ENCODE data around the gene ABCG1. TPM values are rescaled to one million over a fixed set of nuclear protein-coding genes. Genes with fewer than 3 reads are reported as not detected.

The ABCG1 gene
- total and polyA plus RNA-seq, 2 donors (not counting 1 experiment from before 2014, with no cell fraction given), result under 0.01 to 0.12 TPM

- H3K9ac ChIP-seq (ENCODE audit: insufficient read depth, low read length), result no peak overlapping the region
- H2AFZ ChIP-seq (ENCODE audit: low read length), result no peak overlapping the region
- no peak overlapping the region for H3K4me3 ChIP-seq (replicated peaks in 1 of 4; ENCODE audit: control extremely low read depth in 1 of 4, insufficient read depth in 1 of 4, low read depth in 3 of 4, low read length in 4 of 4)
- no peaks in the 10 kb centered on the region for H3K9me3 ChIP-seq (ENCODE audit: control insufficient read depth, insufficient read depth, low read depth, low read length)
- H3K36me3 ChIP-seq (ENCODE audit: control insufficient read depth, insufficient read depth, low read length), result no peaks in the 10 kb centered on the region
- H3K4me1 ChIP-seq (ENCODE audit: control insufficient read depth, extremely low read depth, insufficient read depth, low read length), result no peaks in the 10 kb centered on the region
- no peak overlapping the region for H3K27ac ChIP-seq (ENCODE audit: insufficient read depth, low read length)
- DNase-seq (ENCODE audit: low read depth in 2 of 2), result no peak
- no peak overlapping the region for H3K4me2 ChIP-seq (ENCODE audit: extremely low read depth, insufficient read depth, low read length)
- no peaks in the 10 kb centered on the region for H3K27me3 ChIP-seq (ENCODE audit: control insufficient read depth, insufficient read depth, low read length)
- no peaks in the 10 kb centered on the region for H3K79me2 ChIP-seq (ENCODE audit: control insufficient read depth, insufficient read depth, low read length)
- H4K20me1 ChIP-seq (ENCODE audit: control insufficient read depth, extremely low read depth, insufficient read depth, low read length), result no peaks in the 10 kb centered on the region
- no peak for TF ChIP-seq CTCF (conservative IDR thresholded peaks at IDR 0.05 in 1 of 2, IDR thresholded peaks at IDR 0.05 in 1 of 2; ENCODE audit: low read depth in 1 of 2, low read length in 2 of 2)
- no peak for TF ChIP-seq EZH2 (IDR thresholded peaks at IDR 0.05; ENCODE audit: low read length, missing control alignments)
These were observed 60.9 kb downstream of the ABCG1 start for GRCh38 chr21:42279888-42280287.

GRCh38 chr21:42280356-42281180, 61.6 kb downstream of the ABCG1 start:
- Histone ChIP-seq H3K4me1 (ENCODE audit: control insufficient read depth, extremely low read depth, insufficient read depth, low read length) (no peaks in the 10 kb centered on the region), H3K79me2 (ENCODE audit: control insufficient read depth, insufficient read depth, low read length) (no peaks in the 10 kb centered on the region)
- TF ChIP-seq CTCF (conservative IDR thresholded peaks at IDR 0.05 in 1 of 2, IDR thresholded peaks at IDR 0.05 in 1 of 2; ENCODE audit: low read depth in 1 of 2, low read length in 2 of 2), result no peak
- TF ChIP-seq EZH2 (IDR thresholded peaks at IDR 0.05; ENCODE audit: low read length, missing control alignments), result no peak

GRCh38 chr21:42281181-42281680, 62.3 kb downstream of the ABCG1 start:
- H3K4me3 ChIP-seq (replicated peaks in 1 of 4; ENCODE audit: control extremely low read depth in 1 of 4, insufficient read depth in 1 of 4, low read depth in 3 of 4, low read length in 4 of 4), result no peak overlapping the region
- H3K4me2 ChIP-seq (ENCODE audit: extremely low read depth, insufficient read depth, low read length), result no peak overlapping the region
- TF ChIP-seq EZH2 (IDR thresholded peaks at IDR 0.05; ENCODE audit: low read length, missing control alignments) (no peak), CTCF (conservative IDR thresholded peaks at IDR 0.05 in 1 of 2, IDR thresholded peaks at IDR 0.05 in 1 of 2; ENCODE audit: low read depth in 1 of 2, low read length in 2 of 2) (no peak)
- no peaks in the 10 kb centered on the region for H3K27me3 ChIP-seq (ENCODE audit: control insufficient read depth, insufficient read depth, low read length)
- no peaks in the 10 kb centered on the region for H3K4me1 ChIP-seq (ENCODE audit: control insufficient read depth, extremely low read depth, insufficient read depth, low read length)
- no peak overlapping the region for H2AFZ ChIP-seq (ENCODE audit: low read length)
- H3K9me3 ChIP-seq (ENCODE audit: control insufficient read depth, insufficient read depth, low read depth, low read length), result no peaks in the 10 kb centered on the region
- no peak for DNase-seq (ENCODE audit: low read depth in 2 of 2)
- H3K79me2 ChIP-seq (ENCODE audit: control insufficient read depth, insufficient read depth, low read length), result no peaks in the 10 kb centered on the region
- H3K36me3 ChIP-seq (ENCODE audit: control insufficient read depth, insufficient read depth, low read length), result no peaks in the 10 kb centered on the region
- no peak overlapping the region for H3K27ac ChIP-seq (ENCODE audit: insufficient read depth, low read length)
- no peaks in the 10 kb centered on the region for H4K20me1 ChIP-seq (ENCODE audit: control insufficient read depth, extremely low read depth, insufficient read depth, low read length)
- no peak overlapping the region for H3K9ac ChIP-seq (ENCODE audit: insufficient read depth, low read length)

More at GRCh38 chr21:42280356-42281180, 61.6 kb downstream of the ABCG1 start:
- no peak overlapping the region for H3K9ac ChIP-seq (ENCODE audit: insufficient read depth, low read length)
- H2AFZ ChIP-seq (ENCODE audit: low read length), result no peak overlapping the region
- no peak overlapping the region for H3K4me3 ChIP-seq (replicated peaks in 1 of 4; ENCODE audit: control extremely low read depth in 1 of 4, insufficient read depth in 1 of 4, low read depth in 3 of 4, low read length in 4 of 4)
- no peak overlapping the region for H3K27ac ChIP-seq (ENCODE audit: insufficient read depth, low read length)
- no peaks in the 10 kb centered on the region for H3K27me3 ChIP-seq (ENCODE audit: control insufficient read depth, insufficient read depth, low read length)
- no peaks in the 10 kb centered on the region for H3K36me3 ChIP-seq (ENCODE audit: control insufficient read depth, insufficient read depth, low read length)
- no peaks in the 10 kb centered on the region for H4K20me1 ChIP-seq (ENCODE audit: control insufficient read depth, extremely low read depth, insufficient read depth, low read length)
- no peak overlapping the region for H3K4me2 ChIP-seq (ENCODE audit: extremely low read depth, insufficient read depth, low read length)
- no peaks in the 10 kb centered on the region for H3K9me3 ChIP-seq (ENCODE audit: control insufficient read depth, insufficient read depth, low read depth, low read length)
- no peak for DNase-seq (ENCODE audit: low read depth in 2 of 2)
